OCI-LY3 (cell line): ENCODE results near the gene PLD3.

ENCODE experiments used
- H2AFZ ChIP-seq: fragments of 200-600, 300-600 bp; shearing (Covaris generic); 2 replicates; pipeline ENCODE4 v1.6.0; 2014; ENCODE audit warnings: antibody characterized with exemption, low read depth, low read length
- H3K27ac ChIP-seq: fragments of 200-600, 300-600 bp; sonication (generic); 2 replicates; pipeline ENCODE4 v1.5.1; 2014; ENCODE audit warnings: mild to moderate bottlenecking, low read length, moderate library complexity, mixed read lengths
- H3K27me3 ChIP-seq: fragments of 200-600, 300-600 bp; sonication (generic); 2 replicates; pipeline ENCODE4 v1.6.1; 2014; ENCODE audit warnings: low read depth, low read length, mixed read lengths
- H3K36me3 ChIP-seq: fragments of 200-600, 300-600 bp; sonication (generic); replicated peaks from 2 replicates; pipeline ENCODE3; 2014; ENCODE audit warnings: low read depth, low read length, mixed read lengths
- H3K4me1 ChIP-seq: fragments of 300-600, 200-600 bp; sonication (generic); 2 replicates; pipeline ENCODE4 v1.6.1; 2014; ENCODE audit warnings: low read length, mixed read lengths
- H3K4me2 ChIP-seq: fragments of 200-600, 300-600 bp; sonication (generic); 2 replicates; pipeline ENCODE4 v1.6.1; 2014; ENCODE audit warnings: low read length, mixed read lengths
- H3K4me3 ChIP-seq: fragments of 300-600, 200-600 bp; sonication (generic); 2 replicates; pipeline ENCODE4 v1.5.1; 2014; ENCODE audit warnings: antibody characterized with exemption, mild to moderate bottlenecking, low read length, moderate library complexity
- H3K79me2 ChIP-seq: fragments of 300-600, 200-600 bp; shearing (Covaris generic); 2 replicates; pipeline ENCODE4 v1.6.1; 2014; ENCODE audit warnings: mild to moderate bottlenecking, low read length, mixed read lengths
- H3K9ac ChIP-seq: fragments of 300-600, 200-600 bp; shearing (Covaris generic); 2 replicates; pipeline ENCODE4 v1.6.0; 2014; ENCODE audit warnings: mild to moderate bottlenecking, low read length, moderate library complexity
- H3K9me3 ChIP-seq: fragments of 200-600, 300-600 bp; shearing (Covaris generic); 2 replicates; pipeline ENCODE4 v1.6.1; 2014; ENCODE audit warnings: low read length, mixed read lengths; ENCODE audit not compliant: insufficient read depth
- H4K20me1 ChIP-seq: fragments of 200-600, 300-600 bp; sonication (generic); 2 replicates; pipeline ENCODE4 v1.6.1; 2016; ENCODE audit warnings: low read length, mixed read lengths; ENCODE audit not compliant: insufficient read depth
- EZH2phosphoT487 ChIP-seq: fragments of 200-600 bp; shearing (Covaris generic); IDR thresholded peaks from 2 replicates; pipeline ENCODE4 v1.6.1; 2018; ENCODE audit warnings: antibody characterized with exemption, mixed run types, low read depth
- TF ChIP-seq, protein P1 (sequence below): fragments of 200-600, 300-600 bp; sonication (generic); IDR thresholded peaks from 2 replicates; pipeline ENCODE4 v1.5.1; 2014; ENCODE audit warnings: antibody characterized with exemption, low read length, low read depth

Gene PLD3

GRCh38 chr19:40322271-40322610 is 26.3 kb upstream of the PLD3 start:
- Histone ChIP-seq H2AFZ (no peak overlapping the region), H3K4me3 (no peak overlapping the region), H3K9ac (no peak overlapping the region), H3K27me3 (no peaks in the 10 kb centered on the region), H3K4me1 (no peaks in the 10 kb centered on the region), H3K79me2 (no peaks in the 10 kb centered on the region), H3K4me2 (no peak overlapping the region), H3K27ac (no peak overlapping the region), H3K9me3 (no peaks in the 10 kb centered on the region), H3K36me3 (peaks cover 43% of the 10 kb centered on the region), H4K20me1 (no peaks in the 10 kb centered on the region)
- TF ChIP-seq, protein P1, sequence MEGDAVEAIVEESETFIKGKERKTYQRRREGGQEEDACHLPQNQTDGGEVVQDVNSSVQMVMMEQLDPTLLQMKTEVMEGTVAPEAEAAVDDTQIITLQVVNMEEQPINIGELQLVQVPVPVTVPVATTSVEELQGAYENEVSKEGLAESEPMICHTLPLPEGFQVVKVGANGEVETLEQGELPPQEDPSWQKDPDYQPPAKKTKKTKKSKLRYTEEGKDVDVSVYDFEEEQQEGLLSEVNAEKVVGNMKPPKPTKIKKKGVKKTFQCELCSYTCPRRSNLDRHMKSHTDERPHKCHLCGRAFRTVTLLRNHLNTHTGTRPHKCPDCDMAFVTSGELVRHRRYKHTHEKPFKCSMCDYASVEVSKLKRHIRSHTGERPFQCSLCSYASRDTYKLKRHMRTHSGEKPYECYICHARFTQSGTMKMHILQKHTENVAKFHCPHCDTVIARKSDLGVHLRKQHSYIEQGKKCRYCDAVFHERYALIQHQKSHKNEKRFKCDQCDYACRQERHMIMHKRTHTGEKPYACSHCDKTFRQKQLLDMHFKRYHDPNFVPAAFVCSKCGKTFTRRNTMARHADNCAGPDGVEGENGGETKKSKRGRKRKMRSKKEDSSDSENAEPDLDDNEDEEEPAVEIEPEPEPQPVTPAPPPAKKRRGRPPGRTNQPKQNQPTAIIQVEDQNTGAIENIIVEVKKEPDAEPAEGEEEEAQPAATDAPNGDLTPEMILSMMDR = no peak

- Histone ChIP-seq H4K20me1 (no peaks in the 10 kb centered on the region), H3K9me3 (no peaks in the 10 kb centered on the region), H3K79me2 (no peaks in the 10 kb centered on the region), H3K4me1 (no peaks in the 10 kb centered on the region), H3K4me2 (no peak overlapping the region), H3K4me3 (no peak overlapping the region), H3K9ac (no peak overlapping the region), H3K27me3 (no peaks in the 10 kb centered on the region), H2AFZ (no peak overlapping the region), H3K27ac (no peak overlapping the region), H3K36me3 (peaks cover 51% of the 10 kb centered on the region)
- no peak for TF ChIP-seq EZH2phosphoT487
- TF ChIP-seq, protein P1 = no peak
Observed at GRCh38 chr19:40322951-40323615, 25.4 kb upstream of the PLD3 start.

DNA sequence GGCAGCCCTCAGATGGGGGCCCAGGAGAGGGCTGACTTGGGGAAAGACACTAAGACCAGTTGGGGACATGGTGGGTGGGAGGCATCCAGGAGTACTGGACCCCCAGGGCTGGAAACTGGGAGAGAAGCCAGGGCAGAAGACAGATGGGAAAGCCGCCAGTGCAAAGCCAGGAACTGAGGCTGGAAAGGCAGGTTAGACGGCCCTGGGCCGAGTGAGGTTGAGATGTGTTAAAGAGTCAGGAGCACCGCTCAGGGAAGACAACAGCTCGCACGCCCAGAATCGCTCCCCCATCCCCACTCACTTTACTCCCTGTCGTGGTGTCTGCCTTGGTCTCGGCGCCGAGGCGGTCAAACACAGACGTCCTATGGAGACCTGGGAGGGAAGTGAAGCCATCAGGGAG is 24.8 kb upstream of the PLD3 start:
- H3K36me3 ChIP-seq = peaks cover 50% of the 10 kb centered on the region
- H3K4me1 ChIP-seq = no peaks in the 10 kb centered on the region
- no peaks in the 10 kb centered on the region for H3K27me3 ChIP-seq
- H3K9me3 ChIP-seq = no peaks in the 10 kb centered on the region
- no peak overlapping the region for H3K4me3 ChIP-seq
- H3K4me2 ChIP-seq = no peak overlapping the region
- TF ChIP-seq EZH2phosphoT487 = no peak
- TF ChIP-seq, protein P1 = no peak
- no peak overlapping the region for H3K9ac ChIP-seq
- no peak overlapping the region for H2AFZ ChIP-seq
- H4K20me1 ChIP-seq = no peaks in the 10 kb centered on the region
- no peak overlapping the region for H3K27ac ChIP-seq
- no peaks in the 10 kb centered on the region for H3K79me2 ChIP-seq

GRCh38 chr19:40326201-40326600 is 22.3 kb upstream of the PLD3 start:
- TF ChIP-seq, protein P1 = no peak
- TF ChIP-seq EZH2phosphoT487 = no peak
- H3K79me2 ChIP-seq = no peaks in the 10 kb centered on the region
- no peaks in the 10 kb centered on the region for H3K9me3 ChIP-seq
- no peaks in the 10 kb centered on the region for H3K27me3 ChIP-seq
- H3K4me2 ChIP-seq = no peak overlapping the region
- no peak overlapping the region for H2AFZ ChIP-seq
- H3K9ac ChIP-seq = no peak overlapping the region
- H3K27ac ChIP-seq = no peak overlapping the region
- H4K20me1 ChIP-seq = 0 out of 2 replicates have a peak, but pooled peaks cover 4% of the 10 kb centered on the region
- H3K4me3 ChIP-seq = no peak overlapping the region
- H3K36me3 ChIP-seq = peaks cover 53% of the 10 kb centered on the region
- no peaks in the 10 kb centered on the region for H3K4me1 ChIP-seq
